Activated gamma-delta T cell (primary cell): ENCODE data around the gene VLDLR.

Experiments used
- DNase-seq: peaks from one replicate; lab custom pipeline; 2025; lab: John Stamatoyannopoulos, UW
- total RNA-seq, 2 donors: gene quantifications; one replicate each; lab custom pipeline; 2026; lab: John Stamatoyannopoulos, UW

Gene VLDLR
- 4.6 to 7.3 reads per million in 2 donors for total RNA-seq

- peak; percentile 9 for DNase-seq
Measured at GRCh38 chr9:2621722-2622460, at the start of gene VLDLR. VLDLR (plus strand) TSS chr9:2621787; CDS start chr9:2622190, 403 bp downstream.

GRCh38 chr9:2574203-2574602 lies 47.4 kb upstream of the VLDLR start:
- DNase-seq = no peak

- no peak for DNase-seq
Measured at GRCh38 chr9:2576631-2577030, 45.0 kb upstream of the VLDLR start.

DNA sequence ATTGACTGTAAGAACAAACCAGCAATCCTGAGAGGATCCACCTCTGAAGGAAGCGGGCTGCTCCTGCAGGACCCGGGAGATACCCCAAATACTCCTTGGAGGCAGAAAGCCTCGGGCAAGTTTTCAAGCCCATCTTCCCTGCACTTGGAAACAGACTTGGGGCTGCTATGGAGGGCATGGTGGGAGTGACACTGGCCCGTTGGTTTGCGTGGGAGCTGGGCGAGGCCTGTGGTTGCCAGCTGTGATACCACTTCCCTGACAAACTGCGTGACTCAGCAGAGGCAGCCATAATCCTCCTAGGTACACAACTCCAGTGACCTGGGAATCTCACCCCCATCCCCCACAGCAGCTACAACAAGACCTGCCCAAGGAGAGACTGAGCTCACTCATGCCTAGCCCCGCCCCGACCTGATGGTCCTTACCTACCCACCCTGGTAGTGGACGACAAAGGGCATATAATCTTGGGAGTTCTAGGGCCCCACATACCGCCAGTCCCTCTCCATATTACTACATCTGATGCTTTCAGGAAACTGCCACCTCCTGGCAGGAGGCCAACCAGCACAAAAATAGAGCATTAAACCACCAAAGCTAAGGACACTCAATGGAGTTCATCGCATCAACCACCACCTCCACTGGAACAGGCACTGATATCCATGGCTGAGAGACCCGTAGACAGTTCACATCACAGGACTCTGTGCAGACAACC lies 38.1 kb upstream of the VLDLR start:
- DNase-seq = no peak

DNA sequence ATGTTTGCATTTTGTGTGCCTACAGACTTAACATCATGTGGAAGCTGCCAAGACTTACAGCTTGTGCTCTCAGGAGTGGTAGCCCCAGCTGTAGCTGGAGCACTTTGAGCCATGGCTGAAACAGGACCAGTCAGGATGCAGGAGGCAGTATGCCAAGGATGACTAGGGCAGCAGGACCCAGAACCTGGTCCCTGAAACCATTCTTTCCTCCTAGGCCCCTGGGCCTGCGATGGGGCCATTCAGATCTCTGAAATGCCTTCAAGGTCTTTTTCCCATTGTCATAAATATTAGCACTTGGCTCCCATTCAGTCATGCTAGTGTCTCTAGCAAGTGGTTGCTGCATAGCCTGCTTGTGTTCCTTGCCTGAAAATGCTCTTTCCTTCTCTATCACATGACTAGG lies 29.6 kb upstream of the VLDLR start:
- no peak for DNase-seq

DNA sequence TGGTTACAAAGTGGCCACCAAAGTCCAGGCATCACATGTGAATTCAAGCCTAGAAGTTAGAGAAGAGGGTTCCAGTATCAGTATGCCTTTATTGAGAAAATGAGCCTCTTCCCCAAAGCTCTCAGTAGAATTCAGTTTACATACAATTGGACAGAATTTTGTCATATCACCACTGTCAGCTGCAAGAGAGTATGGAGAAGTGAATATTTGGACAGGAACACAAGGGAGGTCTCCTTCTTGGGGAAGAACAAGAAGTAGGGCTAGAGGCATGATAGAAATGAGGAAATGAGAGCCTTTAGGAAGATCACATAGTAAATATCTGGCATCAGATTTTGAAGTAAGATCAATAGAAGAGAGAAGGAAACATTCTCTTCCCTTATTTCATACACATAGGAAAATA lies 27.8 kb upstream of the VLDLR start:
- DNase-seq = no peak

DNA sequence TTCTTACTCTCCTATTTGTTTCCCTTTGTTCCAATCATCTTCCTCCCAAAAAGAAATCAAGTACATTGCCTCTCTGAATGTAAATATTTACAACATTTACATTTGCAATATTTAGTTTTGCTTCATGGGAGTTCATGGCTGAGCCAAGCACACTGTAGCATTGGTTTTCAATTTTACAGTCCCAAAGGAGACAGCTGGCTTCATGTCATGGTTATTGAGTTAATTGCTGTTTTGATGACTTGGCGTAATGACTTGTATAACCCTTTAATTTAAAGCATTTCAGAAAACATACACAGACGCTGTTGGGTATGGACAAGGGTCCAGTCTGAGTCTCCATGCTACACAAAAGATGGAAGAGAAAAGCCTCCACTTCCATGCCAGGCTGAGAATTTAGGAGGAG lies 25.6 kb upstream of the VLDLR start:
- DNase-seq = no peak

DNA sequence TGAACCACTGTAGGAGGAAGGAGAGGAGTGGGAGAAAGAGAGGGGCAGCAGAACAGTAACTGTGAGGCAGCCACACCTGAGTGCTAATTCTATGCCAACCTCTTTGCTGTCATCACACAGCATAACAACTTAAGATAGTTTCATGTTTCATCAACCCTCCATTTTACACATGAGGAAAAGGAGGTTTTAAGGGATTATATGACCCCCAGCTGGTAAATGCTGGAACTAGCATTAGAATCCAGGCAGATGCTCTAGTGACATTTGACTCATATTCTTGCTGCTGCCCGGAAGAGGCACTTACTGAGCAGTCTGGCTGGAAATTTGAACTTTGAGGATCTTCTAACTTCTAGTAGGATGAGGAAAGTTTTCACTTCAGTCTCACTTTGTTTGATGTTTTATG lies 24.1 kb upstream of the VLDLR start:
- no peak for DNase-seq

DNA sequence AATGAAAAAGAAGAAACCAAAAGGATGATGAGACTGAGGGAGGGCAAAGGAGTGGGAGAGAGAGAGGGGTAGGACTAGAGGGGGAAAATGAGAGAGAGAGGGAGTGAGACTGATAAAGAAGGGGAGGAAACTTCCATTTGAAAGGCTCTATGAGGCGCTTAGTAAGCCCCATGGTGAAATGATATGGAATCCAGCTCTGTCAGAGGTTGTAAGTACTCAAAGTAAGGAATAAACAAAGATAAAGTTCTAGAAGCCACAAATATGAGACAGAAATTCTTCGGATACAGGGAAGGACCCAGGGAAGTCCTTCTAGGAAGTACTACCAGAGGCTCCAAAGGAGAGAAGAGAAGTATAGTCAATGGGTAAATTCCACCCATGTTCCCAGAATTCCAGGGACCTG lies 21.7 kb upstream of the VLDLR start:
- no peak for DNase-seq

GRCh38 chr9:2600307-2600706 lies 21.3 kb upstream of the VLDLR start:
- DNase-seq = no peak

GRCh38 chr9:2601785-2602378 lies 19.7 kb upstream of the VLDLR start:
- DNase-seq = no peak

DNA sequence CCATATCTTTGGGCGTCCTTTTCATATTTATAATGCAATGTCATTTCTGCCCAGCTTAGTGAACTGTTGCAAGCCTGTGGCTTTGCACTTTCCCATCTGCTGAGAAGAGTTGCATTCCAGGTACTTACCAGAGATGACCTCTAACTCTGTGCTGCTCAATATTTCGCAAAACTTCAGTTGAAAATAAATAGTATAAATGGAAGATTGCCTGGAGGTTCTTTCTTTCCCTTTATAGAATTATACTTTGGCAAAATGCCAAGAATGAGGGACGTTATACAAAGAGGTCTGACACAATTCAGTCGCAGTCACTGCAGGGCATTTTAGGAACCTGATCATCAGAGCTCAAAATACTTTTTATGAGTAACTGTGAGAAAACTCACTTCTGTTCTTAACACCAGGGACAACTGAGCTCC lies 18.9 kb upstream of the VLDLR start:
- no peak for DNase-seq

- no peak for DNase-seq
Measured at GRCh38 chr9:2603621-2604020, 18.0 kb upstream of the VLDLR start.

- no peak for DNase-seq
Measured at GRCh38 chr9:2605246-2605645, 16.3 kb upstream of the VLDLR start.

GRCh38 chr9:2608276-2608675 lies 13.3 kb upstream of the VLDLR start:
- DNase-seq = no peak

GRCh38 chr9:2610985-2611384 lies 10.6 kb upstream of the VLDLR start:
- DNase-seq = no peak

DNA sequence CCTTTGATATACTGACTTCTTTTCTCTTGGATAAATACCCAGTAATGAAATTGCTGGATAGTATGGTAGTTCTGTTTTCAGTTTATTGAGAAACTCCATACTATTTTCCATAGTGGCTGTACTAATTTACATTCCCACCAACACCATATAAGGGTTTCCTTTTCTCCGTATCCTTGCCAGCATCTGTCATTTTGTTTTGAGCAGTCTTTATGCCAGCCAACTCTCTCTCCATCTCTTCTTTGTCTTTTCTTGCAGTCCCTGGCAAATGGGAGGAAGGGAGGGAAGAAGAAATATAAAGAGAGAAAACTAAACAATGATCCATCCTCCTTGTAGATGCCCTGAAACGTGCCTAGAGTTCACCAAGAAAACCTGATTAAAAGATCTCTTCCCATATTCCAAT lies 9.6 kb upstream of the VLDLR start:
- DNase-seq = no peak

GRCh38 chr9:2613730-2614271 lies 7.8 kb upstream of the VLDLR start:
- no peak for DNase-seq

- DNase-seq = no peak
Measured at GRCh38 chr9:2615497-2615896, 6.1 kb upstream of the VLDLR start.

DNA sequence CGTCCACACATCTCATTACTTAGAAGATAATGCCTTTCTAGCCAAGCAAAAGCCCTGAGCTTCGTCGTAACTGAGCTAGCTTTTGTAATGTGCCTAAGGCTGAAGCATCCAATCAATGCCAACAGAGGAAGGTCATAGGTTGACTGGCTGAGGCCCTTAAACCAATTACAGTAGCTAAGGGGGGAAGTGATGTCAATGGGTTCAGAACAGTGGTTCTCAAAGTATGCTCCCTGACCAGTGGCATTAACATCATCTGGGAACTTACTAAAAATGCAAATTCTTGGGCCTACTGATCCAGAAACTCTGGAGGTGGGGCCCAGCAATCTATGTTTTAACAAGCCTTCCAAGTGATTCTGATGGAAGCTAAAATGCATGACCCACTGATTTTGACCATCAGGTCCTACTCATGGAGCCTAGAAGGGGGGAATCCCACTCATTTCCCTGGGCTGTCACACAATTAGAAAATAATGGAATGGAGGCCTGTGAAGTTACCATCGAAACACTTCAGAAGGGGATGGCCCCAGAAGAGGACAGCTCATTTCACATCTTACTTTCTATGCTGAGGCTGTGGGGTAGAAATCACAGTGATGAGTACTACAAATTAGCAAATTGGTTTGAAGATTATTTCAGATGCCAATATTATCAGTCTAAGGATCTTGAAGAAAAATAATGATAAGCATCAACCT lies 4.8 kb upstream of the VLDLR start:
- no peak for DNase-seq

DNA sequence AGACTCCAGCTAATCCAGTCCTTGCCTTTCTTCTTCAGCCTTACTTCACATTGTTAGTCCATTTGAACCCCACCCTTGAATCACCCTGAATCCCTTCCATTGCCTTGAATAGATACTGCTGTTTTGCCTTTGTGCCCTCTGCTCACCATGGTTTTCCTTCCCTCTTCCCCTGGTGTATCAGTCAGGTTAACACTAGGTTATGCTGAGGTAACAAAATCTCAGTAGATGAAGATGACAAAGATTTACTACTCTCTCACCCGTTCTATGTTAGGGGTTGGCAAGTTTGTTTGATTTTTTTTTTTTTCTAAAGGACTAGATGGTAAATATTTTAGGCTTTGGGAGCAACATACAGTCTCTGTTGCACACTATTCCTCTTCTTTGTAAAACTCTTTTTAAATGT lies 3.3 kb upstream of the VLDLR start:
- DNase-seq = no peak
